ENCODE results near the gene TMEM164. TPM values are rescaled to one million over a fixed set of nuclear protein-coding genes. Genes with fewer than 3 reads are reported as not detected.

The TMEM164 gene
- total RNA-seq, 6 experiments from 2014 or later: 8.5 to 12.5 (median 9.6) TPM

- Mint-ChIP-seq H3K27ac (no peak overlapping the region), H3K4me3 (no peak overlapping the region), H3K9me3 (no peaks in the 10 kb centered on the region), H3K27me3 (ENCODE audit: insufficient read depth) (no peaks in the 10 kb centered on the region), H3K4me1 (ENCODE audit: low read depth) (peaks cover 19% of the 10 kb centered on the region), H3K36me3 (ENCODE audit: low read depth) (no peaks in the 10 kb centered on the region)
- no peak for DNase-seq
- TF ChIP-seq, protein P1, sequence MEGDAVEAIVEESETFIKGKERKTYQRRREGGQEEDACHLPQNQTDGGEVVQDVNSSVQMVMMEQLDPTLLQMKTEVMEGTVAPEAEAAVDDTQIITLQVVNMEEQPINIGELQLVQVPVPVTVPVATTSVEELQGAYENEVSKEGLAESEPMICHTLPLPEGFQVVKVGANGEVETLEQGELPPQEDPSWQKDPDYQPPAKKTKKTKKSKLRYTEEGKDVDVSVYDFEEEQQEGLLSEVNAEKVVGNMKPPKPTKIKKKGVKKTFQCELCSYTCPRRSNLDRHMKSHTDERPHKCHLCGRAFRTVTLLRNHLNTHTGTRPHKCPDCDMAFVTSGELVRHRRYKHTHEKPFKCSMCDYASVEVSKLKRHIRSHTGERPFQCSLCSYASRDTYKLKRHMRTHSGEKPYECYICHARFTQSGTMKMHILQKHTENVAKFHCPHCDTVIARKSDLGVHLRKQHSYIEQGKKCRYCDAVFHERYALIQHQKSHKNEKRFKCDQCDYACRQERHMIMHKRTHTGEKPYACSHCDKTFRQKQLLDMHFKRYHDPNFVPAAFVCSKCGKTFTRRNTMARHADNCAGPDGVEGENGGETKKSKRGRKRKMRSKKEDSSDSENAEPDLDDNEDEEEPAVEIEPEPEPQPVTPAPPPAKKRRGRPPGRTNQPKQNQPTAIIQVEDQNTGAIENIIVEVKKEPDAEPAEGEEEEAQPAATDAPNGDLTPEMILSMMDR (IDR thresholded peaks at IDR 0.05): no peak
These were observed 33.5 kb downstream of the TMEM164 start for GRCh38 chrX:110036162-110037033.

DNA sequence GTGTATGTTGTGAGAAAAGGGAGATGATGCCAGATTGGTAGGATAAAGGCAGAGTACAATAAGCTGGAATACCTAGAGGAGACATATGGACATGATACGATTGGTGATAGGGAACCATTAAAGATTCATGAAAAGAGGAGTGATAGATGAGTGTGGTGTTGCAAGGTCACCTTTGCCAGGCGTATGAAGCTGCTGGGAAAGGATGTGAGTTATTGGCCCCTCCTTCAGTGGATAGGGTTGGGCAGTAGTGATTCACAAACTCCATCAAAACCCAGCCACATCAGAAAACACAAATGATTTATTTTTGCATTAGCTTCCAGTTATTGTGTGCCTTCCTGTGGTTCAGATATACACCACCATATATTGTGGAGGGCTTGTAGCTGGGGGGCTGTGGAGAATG lies 34.3 kb downstream of the TMEM164 start:
- no peak overlapping the region for H3K4me3 Mint-ChIP-seq
- no peak for DNase-seq
- TF ChIP-seq, protein P1 (IDR thresholded peaks at IDR 0.05): no peak
- H3K4me1 Mint-ChIP-seq (ENCODE audit: low read depth): peaks cover 24% of the 10 kb centered on the region
- no peaks in the 10 kb centered on the region for H3K9me3 Mint-ChIP-seq
- H3K27ac Mint-ChIP-seq: no peak overlapping the region
- no peaks in the 10 kb centered on the region for H3K36me3 Mint-ChIP-seq (ENCODE audit: low read depth)
- H3K27me3 Mint-ChIP-seq (ENCODE audit: insufficient read depth): no peaks in the 10 kb centered on the region

- no peak overlapping the region; the same call in 1 of the 2 replicates for H3K27ac Mint-ChIP-seq
- H3K4me1 Mint-ChIP-seq (ENCODE audit: low read depth): peaks cover 41% of the 10 kb centered on the region
- no peak for DNase-seq
- no peaks in the 10 kb centered on the region for H3K36me3 Mint-ChIP-seq (ENCODE audit: low read depth)
- H3K4me3 Mint-ChIP-seq: no peak overlapping the region
- no peaks in the 10 kb centered on the region for H3K27me3 Mint-ChIP-seq (ENCODE audit: insufficient read depth)
- TF ChIP-seq, protein P1 (IDR thresholded peaks at IDR 0.05): no peak
- H3K9me3 Mint-ChIP-seq: no peaks in the 10 kb centered on the region
These were observed 36.0 kb downstream of the TMEM164 start for GRCh38 chrX:110038900-110039299.

DNA sequence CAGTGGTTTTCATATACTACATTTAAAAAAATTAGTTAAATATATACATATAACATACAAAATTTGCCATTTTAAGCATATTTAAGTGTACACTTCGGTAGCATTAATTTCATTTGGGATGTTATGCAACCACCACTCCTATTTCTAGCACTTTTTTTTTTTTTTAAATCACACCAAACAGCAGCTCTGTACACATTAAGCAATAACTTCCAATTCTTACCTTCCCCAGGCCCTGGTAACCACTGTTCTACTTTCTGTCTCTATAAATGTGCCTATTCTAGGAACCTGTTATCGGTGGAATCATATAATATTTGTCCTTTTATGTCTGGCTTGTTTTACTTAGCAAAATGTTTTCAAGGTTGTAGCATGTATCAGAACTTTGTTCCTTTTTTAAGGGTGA lies 39.1 kb downstream of the TMEM164 start:
- Mint-ChIP-seq H3K4me3 (no peak overlapping the region), H3K36me3 (ENCODE audit: low read depth) (no peaks in the 10 kb centered on the region), H3K4me1 (ENCODE audit: low read depth) (peaks cover 37% of the 10 kb centered on the region), H3K9me3 (no peaks in the 10 kb centered on the region), H3K27me3 (ENCODE audit: insufficient read depth) (no peaks in the 10 kb centered on the region), H3K27ac (no peak overlapping the region)
- TF ChIP-seq, protein P1 (IDR thresholded peaks at IDR 0.05): no peak
- DNase-seq: no peak

DNA sequence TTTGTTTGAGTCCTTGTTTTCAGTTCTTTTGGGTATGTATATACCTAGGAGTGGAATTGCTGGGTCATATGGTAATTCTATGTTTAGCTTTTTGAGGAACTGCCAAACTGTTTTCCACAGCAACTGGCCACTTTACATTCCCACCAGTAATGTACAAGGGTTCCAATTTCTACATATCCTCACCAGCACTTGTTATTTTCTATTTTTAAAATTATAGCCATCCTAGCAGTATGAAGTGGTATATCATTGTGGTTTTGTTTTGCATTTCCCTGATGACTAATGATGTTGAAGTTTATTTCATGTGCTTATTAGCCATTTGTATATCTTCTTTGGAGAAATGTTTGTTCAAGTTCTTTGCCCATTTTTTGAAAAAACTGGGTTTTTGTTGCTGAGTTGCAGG lies 39.6 kb downstream of the TMEM164 start:
- peak; percentile 35 for DNase-seq
- TF ChIP-seq, protein P1 (IDR thresholded peaks at IDR 0.05): no peak
- Mint-ChIP-seq H3K36me3 (ENCODE audit: low read depth) (no peaks in the 10 kb centered on the region), H3K27ac (no peak overlapping the region; the same call in 1 of the 2 replicates), H3K4me3 (no peak overlapping the region), H3K9me3 (no peaks in the 10 kb centered on the region), H3K27me3 (ENCODE audit: insufficient read depth) (no peaks in the 10 kb centered on the region), H3K4me1 (ENCODE audit: low read depth) (peaks cover 35% of the 10 kb centered on the region)

Measured in HFFc6 (cell line).